Epidermal melanocyte (primary cell): ENCODE data around the gene OR52J3.

Experiments used
- DNase-seq: peaks from one replicate; pipeline ENCODE4 v3.0.0; 2011; ENCODE audit warnings: low spot score; ENCODE audit not compliant: insufficient read length

Gene OR52J3

DNA sequence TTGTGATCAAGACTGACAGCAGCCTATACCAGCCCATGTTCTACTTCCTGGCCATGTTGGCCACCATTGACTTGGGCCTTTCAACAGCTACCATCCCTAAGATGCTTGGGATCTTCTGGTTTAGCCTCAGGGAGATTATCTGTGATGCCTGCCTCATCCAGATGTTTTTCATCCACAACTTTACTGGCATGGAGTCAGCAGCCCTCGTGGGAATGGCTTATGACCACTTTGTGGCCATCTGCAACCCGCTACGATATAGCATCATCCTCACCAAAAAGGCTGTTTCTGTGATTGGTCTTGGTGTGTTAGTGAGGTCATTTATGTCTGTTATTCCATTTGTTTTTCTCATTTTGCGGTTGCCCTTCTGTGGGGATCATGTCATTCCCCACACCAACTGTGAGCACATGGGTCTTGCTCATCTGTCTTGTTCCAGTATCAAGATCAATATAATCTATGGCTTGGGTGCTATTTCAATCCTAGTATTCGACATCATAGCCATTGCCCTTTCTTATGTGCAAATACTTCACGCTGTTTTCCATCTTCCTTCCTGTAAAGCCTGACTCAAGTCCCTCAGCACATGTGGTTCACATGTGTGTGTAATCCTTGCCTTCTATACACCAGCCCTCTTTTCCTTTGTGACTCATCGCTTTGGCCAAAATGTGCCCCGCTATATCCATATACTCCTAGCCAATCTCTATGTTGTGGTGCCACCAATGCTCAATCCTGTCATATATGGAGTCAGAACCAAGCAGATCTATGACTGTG lies 46.7 kb downstream of the OR52J3 start:
- DNase-seq: no peak

GRCh38 chr11:5096011-5096410 lies 49.7 kb downstream of the OR52J3 start:
- no peak for DNase-seq
